ENCODE results near the gene RABEP2.
"Not testable (repeated sequence)": the region's sequence is repeated elsewhere in the genome, so short reads cannot be mapped to it uniquely, and the experiment has no call there.

Gene RABEP2

DNA sequence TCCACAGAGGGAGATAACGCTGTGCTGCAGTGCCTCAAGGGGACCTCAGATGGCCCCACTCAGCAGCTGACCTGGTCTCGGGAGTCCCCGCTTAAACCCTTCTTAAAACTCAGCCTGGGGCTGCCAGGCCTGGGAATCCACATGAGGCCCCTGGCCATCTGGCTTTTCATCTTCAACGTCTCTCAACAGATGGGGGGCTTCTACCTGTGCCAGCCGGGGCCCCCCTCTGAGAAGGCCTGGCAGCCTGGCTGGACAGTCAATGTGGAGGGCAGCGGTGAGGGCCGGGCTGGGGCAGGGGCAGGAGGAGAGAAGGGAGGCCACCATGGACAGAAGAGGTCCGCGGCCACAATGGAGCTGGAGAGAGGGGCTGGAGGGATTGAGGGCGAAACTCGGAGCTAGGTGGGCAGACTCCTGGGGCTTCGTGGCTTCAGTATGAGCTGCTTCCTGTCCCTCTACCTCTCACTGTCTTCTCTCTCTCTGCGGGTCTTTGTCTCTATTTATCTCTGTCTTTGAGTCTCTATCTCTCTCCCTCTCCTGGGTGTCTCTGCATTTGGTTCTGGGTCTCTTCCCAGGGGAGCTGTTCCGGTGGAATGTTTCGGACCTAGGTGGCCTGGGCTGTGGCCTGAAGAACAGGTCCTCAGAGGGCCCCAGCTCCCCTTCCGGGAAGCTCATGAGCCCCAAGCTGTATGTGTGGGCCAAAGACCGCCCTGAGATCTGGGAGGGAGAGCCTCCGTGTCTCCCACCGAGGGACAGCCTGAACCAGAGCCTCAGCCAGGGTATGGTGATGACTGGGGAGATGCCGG is 7.5 kb upstream of the RABEP2 start:
- DNase-seq = no peak

DNA sequence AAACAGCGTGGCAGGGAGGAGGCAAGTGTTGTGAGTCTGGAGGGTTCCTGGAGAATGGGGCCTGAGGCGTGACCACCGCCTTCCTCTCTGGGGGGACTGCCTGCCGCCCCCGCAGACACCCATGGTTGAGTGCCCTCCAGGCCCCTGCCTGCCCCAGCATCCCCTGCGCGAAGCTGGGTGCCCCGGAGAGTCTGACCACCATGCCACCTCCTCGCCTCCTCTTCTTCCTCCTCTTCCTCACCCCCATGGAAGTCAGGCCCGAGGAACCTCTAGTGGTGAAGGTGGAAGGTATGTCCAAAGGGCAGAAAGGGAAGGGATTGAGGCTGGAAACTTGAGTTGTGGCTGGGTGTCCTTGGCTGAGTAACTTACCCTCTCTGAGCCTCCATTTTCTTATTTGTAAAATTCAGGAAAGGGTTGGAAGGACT is 6.8 kb upstream of the RABEP2 start, which contains the start of gene CD19:
CD19 (plus strand) TSS at position 171 of the 425 bp plus-strand sequence; CDS start at position 201, 30 bp downstream.
- DNase-seq = no peak

DNA sequence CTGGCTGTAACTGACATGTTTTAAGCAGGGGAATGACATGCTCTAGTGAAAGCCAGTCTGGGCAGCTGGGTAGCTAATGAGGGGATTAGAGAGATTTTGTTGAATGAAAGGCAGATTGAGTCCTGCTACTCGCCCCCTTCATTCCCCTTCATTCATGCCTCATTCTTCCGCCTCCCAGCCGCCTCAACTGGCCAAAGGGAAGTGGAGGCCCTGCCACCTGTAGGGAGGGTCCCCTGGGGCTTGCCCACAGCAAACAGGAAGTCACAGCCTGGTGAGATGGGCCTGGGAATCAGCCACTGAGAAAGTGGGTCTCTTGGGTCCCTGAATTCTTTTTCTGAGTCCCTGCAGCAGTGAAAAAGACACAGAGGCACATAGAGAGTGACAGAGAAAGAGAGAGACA is 5.6 kb upstream of the RABEP2 start:
- DNase-seq = no peak

- DNase-seq = no peak
Observed at GRCh38 chr16:28930203-28930602, 5.2 kb upstream of the RABEP2 start.

DNA sequence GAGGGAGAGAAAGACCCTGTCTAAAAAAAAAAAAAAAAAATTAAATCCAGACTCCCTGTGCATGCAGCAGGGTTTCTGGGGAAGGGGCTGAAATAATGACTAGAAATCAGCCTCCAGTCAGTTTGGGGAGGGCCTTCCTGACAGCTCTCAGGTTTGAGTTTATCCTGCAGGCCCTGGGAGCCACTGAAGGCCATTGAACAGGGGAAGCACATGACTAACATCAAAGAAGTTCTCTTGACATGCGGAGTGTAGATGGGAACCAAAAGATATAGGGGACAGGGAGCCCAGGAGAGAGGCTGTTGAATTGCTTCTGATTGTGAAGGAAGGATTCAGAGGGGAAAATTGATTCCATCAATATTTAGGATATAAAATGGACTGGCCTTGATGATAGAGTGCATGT is 2.8 kb upstream of the RABEP2 start:
- DNase-seq = no peak

DNA sequence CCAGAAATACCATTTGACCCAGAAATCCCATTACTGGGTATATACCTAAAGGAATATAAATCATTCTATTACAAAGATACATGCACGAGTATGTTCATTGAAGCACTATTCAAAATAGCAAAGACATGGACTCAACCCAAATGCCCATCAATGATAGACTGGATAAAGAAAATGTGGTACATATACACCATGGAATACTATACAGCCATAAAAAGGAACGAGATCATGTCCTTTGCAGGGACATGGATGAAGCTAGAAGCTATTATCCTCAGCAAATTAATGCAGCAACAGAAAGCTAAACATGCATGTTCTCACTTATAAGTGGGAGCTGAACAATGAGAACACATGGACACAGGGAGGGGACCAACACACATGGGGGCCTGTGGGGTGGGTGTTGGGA is 1.2 kb upstream of the RABEP2 start:
- not testable (repeated sequence) for DNase-seq

- DNase-seq = no peak
Observed at GRCh38 chr16:28925386-28926228, 569 bp upstream of the RABEP2 start.

DNA sequence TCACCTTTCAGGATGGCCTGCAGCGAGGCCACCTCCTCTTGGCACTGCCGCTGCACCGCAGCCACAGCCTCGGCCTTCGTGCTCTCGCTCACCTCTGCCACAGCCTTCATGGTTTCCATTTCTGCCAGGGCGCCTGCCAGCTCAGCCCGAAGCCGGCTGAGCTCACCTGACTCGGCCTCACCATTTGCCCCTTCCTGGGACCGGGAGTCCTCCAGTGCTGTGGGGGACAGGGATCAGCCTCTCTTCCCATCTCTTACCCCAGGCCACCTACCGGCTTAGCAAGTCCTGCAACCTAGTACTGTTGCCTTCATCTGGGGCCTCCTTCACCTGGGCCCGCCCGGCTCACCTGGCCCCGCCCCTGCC is 658 bp downstream of the RABEP2 start:
- DNase-seq = no peak

DNA sequence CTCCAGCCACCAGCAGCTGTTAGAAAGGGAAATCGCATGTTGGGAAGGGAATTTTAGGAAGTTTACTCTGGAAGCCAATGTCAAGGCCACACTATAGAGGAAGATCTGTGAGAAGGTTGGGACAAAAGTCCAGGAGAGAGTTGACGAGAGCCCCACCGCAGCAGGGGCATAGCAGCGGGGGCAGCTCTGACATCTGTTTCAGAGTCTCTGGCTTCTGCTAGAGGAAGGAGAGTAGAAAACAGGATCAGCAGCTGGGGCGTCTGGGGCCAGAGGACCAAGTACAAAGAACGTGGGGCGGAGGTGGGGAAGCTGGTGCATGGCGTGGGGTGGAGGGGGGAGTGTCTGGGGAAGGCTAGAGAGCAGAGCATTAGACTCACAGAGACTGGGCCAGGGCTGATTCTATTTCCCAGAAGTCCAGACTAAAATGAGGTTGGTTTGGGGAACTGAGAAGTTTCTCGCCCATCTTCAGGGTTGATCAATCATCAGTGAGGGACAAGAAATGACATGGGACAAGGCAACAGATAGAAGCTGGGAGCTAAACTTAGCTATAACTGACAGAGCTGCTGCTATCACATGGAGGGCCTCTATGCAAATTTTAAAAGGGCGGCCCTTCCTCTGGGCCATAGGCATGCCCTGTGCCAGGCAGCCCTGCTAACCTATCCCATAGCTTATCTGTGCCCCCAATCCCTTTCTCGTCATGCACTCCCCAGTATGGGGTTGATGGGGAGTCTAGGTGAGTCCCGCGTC is 1.2 kb downstream of the RABEP2 start:
- DNase-seq = no peak

GRCh38 chr16:28923231-28923587 is 1.8 kb downstream of the RABEP2 start:
- DNase-seq = no peak

- DNase-seq = no peak
Observed at GRCh38 chr16:28918698-28919097, 6.3 kb downstream of the RABEP2 start.

- no peak for DNase-seq
Observed at GRCh38 chr16:28917095-28917494, 7.9 kb downstream of the RABEP2 start.

GRCh38 chr16:28915181-28915580 is 9.9 kb downstream of the RABEP2 start:
- DNase-seq = no peak

- DNase-seq = no peak
Observed at GRCh38 chr16:28913946-28914724, 10.9 kb downstream of the RABEP2 start.

DNA sequence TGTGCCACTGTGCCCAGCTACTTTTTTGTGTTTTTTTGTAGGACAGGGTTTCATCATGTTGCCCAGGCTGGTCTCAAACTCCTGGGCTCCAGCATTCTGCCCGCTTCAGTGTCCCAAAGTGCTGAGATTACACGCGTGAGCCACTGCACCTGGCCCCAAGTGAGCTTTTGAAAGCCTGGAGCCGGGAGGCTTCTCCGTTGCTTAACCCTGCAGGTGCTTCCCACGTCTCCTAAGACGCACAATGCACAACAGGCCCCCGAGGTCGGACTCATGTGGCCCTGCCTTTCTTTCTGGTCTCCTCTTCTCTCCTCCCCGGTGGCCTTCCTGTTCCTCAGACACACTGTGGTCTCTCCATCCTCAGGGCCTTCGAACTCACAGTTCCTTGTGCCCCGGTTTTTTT is 12.5 kb downstream of the RABEP2 start:
- no peak for DNase-seq

DNA sequence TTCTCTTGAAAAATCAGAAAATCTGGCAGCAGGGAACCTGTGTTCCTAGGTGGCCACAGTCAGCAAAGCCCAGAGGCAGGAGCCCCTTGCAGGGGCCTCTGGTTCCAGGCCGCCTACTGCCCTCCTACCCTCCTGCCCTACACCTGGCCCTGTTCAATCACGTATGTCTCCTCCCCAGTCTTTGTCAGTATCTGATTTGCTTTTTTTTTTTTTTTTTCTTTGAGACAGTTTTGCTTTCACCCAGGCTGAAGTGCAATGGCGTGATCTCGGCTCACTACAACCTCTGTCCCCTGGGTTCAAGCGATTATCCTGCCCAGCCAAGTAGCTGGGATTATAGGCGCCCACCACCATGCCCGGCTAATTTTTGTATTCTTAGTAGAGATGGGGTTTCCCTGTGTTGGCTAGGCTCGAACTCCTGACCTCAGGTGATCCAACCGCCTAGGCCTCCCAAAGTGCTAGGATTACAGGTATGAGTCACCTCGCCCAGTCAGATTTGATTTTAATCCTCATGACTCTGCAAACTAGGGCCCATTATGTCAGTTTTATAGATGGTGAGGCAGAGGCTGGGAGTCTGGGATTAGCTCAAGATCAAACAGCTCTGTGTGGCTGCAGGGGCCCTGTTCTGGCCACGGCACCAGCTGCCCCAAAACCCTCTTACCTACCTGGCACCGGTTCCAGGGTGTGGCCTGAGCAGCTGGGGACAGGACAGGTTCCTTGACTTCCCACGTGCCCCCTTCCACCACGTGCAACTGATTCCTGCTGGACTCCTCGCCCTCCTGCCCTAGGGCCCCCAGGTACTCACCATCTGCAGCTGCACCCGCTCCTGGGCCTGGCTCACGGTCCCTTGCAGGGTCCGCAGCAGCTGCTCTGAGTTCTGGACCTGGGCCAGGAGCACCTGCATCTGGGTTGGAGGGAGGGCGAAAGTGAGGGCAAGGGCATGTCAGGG is 14.7 kb downstream of the RABEP2 start:
- DNase-seq = no peak

DNA sequence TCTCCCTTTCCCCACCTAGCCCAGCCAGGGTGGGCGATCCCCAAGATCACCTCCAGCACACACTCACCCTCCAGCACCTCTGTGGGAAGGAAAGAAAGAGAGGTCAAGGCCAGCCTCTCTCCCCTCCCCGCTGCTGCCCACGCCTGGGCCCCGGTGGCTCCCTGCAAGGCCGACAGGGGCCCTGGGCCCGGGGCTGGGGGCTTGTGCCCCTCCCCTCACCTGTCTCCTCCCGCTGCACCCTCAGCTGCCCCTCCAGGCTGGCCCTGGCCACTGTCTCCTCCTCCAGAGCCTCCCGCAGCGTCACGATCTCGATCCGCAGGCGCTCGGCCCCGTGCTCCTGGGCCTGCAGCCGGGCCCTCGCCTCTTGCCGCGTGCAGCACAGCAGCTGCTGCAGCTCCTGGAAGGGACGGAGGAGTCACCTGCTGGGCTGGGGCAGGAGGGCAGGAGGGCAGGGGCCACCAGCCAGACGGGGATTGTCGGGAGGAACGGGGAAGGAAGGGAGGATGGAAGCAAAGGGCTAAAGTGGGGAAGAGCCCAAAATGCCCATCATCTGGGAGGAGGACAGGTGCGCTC is 19.2 kb downstream of the RABEP2 start:
- no peak for DNase-seq

DNA sequence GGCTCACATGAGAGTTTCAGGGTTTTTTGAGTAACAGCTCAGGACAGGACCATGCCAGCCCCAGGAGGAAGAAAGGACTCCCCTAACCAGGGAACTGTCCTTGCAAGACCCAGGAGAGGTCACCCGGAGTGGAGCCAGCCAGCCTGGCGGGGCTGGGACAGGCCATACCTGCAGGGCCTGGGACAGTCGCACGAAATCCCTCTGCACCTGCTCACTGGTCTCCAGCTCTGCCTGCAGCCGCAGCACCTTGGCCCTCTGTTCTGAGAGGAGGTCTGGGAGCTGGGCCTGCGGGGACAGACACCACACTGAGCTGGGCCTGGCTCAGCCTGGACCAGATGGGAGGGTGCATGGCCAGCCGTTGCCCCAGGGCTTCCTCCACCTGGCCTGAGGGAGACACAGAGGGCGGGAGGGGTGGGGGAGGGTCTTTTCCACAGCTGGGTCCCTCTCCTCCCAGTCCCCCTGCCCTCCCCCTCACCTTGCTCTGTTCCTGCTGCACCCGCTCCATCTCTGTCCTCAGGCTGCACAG is 19.7 kb downstream of the RABEP2 start:
- no peak for DNase-seq

DNA sequence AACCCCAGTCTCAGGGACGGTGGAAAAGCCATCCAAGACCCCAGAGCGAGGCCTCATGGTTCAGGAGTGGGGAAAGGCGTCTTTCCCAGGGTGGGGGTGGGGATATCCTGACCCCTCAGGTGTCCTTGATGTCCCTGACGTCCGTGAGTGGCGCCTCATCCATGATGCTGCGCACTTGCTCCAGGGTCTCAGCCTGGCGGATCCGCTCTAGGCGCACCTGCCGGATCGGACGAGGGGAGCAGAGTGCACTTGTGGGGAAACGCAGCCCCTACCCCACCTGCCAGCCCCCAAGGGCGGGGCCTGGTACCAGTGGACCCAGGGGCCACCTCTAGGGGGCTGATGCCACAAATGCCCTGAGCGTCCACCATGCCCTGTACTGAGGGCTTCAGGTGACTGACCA is 20.2 kb downstream of the RABEP2 start:
- no peak for DNase-seq

DNA sequence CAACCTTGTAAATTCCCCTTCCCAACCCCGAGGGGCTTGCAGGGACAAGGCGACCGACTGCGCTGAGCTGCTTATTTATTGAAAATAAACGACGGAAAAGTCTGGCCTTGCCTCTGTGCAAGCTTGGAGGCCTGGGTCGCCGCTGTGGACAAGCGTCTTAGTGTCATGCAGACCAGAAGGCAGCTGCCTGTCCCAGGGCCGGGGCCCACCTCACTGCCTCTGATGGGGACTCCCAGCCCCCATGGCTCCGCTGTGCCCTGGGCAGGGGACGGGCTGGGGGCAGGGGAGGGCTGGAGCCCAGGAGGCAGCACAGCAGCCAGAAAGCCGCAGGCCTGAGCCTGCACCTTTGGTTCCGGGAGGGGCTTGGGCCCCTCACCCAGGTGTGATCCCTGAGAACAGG is 20.7 kb downstream of the RABEP2 start:
- no peak for DNase-seq
